Measurements from ENCODE around the gene LRRC32. TPM values are rescaled to one million over a fixed set of nuclear protein-coding genes. Genes with fewer than 3 reads are reported as not detected.

LRRC32 gene
- total and polyA plus RNA-seq, 10 of the 15 experiments (the other 5 are each of a cell fraction or from before 2014, with no cell fraction given): 0.56 to 20.8 (median 7.4) TPM

DNA sequence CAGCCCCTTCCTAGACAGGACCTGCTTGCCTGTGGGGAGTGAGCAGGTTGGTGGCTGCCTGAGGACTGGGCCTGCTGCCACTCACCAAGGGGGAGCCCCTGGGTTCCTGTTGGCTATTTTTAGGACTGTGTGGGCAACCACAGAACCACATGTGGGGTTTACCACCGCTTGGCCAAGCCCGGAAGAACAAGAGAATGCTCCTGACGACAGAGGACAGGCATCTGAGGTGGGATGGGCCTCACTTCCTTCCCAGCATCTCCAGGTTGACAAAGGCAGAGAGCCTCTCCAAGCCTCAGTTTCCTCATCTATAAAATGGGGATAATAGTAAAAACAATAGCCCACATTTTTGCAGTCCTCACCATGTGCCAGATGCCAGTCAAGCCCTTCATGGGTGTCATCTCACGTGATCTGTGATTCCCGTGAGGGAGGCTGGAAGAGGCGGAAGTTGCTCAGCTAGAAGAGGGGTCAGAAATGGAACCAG lies 43.6 kb downstream of the LRRC32 start (continued):
- TF ChIP-seq MYC (IDR thresholded peaks at IDR 0.05; ENCODE audit: insufficient read depth, insufficient read length, insufficient replicate concordance, low read length, severe bottlenecking): no peak
- TF ChIP-seq FOS (IDR thresholded peaks at IDR 0.05; ENCODE audit: borderline replicate concordance, extremely low read depth, insufficient read length): no peak
- peak; percentile 37; the same call in 1 of the 2 replicates for TF ChIP-seq NBN (IDR thresholded peaks at IDR 0.05)
- TF ChIP-seq, protein P1, sequence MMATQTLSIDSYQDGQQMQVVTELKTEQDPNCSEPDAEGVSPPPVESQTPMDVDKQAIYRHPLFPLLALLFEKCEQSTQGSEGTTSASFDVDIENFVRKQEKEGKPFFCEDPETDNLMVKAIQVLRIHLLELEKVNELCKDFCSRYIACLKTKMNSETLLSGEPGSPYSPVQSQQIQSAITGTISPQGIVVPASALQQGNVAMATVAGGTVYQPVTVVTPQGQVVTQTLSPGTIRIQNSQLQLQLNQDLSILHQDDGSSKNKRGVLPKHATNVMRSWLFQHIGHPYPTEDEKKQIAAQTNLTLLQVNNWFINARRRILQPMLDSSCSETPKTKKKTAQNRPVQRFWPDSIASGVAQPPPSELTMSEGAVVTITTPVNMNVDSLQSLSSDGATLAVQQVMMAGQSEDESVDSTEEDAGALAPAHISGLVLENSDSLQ (IDR thresholded peaks at IDR 0.05): peak; percentile 94
- TF ChIP-seq CREM (IDR thresholded peaks at IDR 0.05; ENCODE audit: low read depth): peak; percentile 80
- peak; percentile 71 for TF ChIP-seq BCL11A (IDR thresholded peaks at IDR 0.05; ENCODE audit: low read depth, low read length)
- TF ChIP-seq, protein P2, sequence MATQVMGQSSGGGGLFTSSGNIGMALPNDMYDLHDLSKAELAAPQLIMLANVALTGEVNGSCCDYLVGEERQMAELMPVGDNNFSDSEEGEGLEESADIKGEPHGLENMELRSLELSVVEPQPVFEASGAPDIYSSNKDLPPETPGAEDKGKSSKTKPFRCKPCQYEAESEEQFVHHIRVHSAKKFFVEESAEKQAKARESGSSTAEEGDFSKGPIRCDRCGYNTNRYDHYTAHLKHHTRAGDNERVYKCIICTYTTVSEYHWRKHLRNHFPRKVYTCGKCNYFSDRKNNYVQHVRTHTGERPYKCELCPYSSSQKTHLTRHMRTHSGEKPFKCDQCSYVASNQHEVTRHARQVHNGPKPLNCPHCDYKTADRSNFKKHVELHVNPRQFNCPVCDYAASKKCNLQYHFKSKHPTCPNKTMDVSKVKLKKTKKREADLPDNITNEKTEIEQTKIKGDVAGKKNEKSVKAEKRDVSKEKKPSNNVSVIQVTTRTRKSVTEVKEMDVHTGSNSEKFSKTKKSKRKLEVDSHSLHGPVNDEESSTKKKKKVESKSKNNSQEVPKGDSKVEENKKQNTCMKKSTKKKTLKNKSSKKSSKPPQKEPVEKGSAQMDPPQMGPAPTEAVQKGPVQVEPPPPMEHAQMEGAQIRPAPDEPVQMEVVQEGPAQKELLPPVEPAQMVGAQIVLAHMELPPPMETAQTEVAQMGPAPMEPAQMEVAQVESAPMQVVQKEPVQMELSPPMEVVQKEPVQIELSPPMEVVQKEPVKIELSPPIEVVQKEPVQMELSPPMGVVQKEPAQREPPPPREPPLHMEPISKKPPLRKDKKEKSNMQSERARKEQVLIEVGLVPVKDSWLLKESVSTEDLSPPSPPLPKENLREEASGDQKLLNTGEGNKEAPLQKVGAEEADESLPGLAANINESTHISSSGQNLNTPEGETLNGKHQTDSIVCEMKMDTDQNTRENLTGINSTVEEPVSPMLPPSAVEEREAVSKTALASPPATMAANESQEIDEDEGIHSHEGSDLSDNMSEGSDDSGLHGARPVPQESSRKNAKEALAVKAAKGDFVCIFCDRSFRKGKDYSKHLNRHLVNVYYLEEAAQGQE (IDR thresholded peaks at IDR 0.05; ENCODE audit: low read depth, low read length): no peak
- TF ChIP-seq POLR2A (IDR thresholded peaks at IDR 0.05; ENCODE audit: low read depth, low read length): no peak
- TF ChIP-seq EED (IDR thresholded peaks at IDR 0.05; ENCODE audit: low read depth): peak; percentile 92
- TF ChIP-seq, protein P3, sequence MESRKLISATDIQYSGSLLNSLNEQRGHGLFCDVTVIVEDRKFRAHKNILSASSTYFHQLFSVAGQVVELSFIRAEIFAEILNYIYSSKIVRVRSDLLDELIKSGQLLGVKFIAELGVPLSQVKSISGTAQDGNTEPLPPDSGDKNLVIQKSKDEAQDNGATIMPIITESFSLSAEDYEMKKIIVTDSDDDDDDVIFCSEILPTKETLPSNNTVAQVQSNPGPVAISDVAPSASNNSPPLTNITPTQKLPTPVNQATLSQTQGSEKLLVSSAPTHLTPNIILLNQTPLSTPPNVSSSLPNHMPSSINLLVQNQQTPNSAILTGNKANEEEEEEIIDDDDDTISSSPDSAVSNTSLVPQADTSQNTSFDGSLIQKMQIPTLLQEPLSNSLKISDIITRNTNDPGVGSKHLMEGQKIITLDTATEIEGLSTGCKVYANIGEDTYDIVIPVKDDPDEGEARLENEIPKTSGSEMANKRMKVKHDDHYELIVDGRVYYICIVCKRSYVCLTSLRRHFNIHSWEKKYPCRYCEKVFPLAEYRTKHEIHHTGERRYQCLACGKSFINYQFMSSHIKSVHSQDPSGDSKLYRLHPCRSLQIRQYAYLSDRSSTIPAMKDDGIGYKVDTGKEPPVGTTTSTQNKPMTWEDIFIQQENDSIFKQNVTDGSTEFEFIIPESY (IDR thresholded peaks at IDR 0.05): no peak
- no peak for TF ChIP-seq PML (IDR thresholded peaks at IDR 0.05; ENCODE audit: low read length)
- TF ChIP-seq MTA2 (IDR thresholded peaks at IDR 0.05; ENCODE audit: low read depth): peak; percentile 77; the same call in 1 of the 2 replicates
- TF ChIP-seq, protein P4, sequence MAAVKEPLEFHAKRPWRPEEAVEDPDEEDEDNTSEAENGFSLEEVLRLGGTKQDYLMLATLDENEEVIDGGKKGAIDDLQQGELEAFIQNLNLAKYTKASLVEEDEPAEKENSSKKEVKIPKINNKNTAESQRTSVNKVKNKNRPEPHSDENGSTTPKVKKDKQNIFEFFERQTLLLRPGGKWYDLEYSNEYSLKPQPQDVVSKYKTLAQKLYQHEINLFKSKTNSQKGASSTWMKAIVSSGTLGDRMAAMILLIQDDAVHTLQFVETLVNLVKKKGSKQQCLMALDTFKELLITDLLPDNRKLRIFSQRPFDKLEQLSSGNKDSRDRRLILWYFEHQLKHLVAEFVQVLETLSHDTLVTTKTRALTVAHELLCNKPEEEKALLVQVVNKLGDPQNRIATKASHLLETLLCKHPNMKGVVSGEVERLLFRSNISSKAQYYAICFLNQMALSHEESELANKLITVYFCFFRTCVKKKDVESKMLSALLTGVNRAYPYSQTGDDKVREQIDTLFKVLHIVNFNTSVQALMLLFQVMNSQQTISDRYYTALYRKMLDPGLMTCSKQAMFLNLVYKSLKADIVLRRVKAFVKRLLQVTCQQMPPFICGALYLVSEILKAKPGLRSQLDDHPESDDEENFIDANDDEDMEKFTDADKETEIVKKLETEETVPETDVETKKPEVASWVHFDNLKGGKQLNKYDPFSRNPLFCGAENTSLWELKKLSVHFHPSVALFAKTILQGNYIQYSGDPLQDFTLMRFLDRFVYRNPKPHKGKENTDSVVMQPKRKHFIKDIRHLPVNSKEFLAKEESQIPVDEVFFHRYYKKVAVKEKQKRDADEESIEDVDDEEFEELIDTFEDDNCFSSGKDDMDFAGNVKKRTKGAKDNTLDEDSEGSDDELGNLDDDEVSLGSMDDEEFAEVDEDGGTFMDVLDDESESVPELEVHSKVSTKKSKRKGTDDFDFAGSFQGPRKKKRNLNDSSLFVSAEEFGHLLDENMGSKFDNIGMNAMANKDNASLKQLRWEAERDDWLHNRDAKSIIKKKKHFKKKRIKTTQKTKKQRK (IDR thresholded peaks at IDR 0.05; ENCODE audit: low read depth, low read length): no peak
- TF ChIP-seq, protein P5, sequence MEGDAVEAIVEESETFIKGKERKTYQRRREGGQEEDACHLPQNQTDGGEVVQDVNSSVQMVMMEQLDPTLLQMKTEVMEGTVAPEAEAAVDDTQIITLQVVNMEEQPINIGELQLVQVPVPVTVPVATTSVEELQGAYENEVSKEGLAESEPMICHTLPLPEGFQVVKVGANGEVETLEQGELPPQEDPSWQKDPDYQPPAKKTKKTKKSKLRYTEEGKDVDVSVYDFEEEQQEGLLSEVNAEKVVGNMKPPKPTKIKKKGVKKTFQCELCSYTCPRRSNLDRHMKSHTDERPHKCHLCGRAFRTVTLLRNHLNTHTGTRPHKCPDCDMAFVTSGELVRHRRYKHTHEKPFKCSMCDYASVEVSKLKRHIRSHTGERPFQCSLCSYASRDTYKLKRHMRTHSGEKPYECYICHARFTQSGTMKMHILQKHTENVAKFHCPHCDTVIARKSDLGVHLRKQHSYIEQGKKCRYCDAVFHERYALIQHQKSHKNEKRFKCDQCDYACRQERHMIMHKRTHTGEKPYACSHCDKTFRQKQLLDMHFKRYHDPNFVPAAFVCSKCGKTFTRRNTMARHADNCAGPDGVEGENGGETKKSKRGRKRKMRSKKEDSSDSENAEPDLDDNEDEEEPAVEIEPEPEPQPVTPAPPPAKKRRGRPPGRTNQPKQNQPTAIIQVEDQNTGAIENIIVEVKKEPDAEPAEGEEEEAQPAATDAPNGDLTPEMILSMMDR (IDR thresholded peaks at IDR 0.05 in 2 of 3, conservative IDR thresholded peaks at IDR 0.05 in 1 of 3; ENCODE audit: control insufficient read depth in 2 of 3, extremely low read depth in 1 of 3, insufficient read depth in 1 of 3, low read depth in 3 of 3, low read length in 3 of 3): no peak
- TF ChIP-seq TCF3 (IDR thresholded peaks at IDR 0.05; ENCODE audit: borderline replicate concordance, insufficient read depth, low read depth, low read length): peak; percentile 82; the same call in 1 of the 2 replicates
- TF ChIP-seq ESRRA (IDR thresholded peaks at IDR 0.05; ENCODE audit: low read length): no peak
- no peak for TF ChIP-seq ASH2L (IDR thresholded peaks at IDR 0.05; ENCODE audit: borderline replicate concordance, low read depth)
